ENCODE measurements around the gene CHN2.

Gene CHN2

DNA sequence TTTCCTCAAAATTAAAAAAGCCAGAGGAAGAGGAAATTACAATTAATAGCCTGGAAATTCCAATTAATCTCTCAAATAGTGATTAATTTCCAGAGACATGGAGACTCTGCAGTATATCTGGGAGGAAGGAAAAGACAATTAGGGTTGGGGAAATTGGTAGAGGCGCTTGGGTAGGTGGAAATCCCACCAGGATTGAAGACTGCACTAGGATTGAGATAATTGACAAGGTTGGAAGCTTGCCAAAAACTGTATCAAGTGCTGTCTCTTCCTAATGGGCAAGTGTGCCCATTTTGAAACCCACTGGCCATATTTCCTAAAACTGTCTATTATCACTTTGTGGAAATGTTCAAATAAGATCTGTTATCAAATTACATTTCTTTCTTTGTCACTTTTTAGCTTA is 21.6 kb downstream of the CHN2 start:
- no peak for DNase-seq (ENCODE audit: extremely low read depth in 1 of 2, low read depth in 1 of 2)

GRCh38 chr7:29217113-29217512 is 22.5 kb downstream of the CHN2 start:
- no peak for DNase-seq (ENCODE audit: extremely low read depth in 1 of 2, low read depth in 1 of 2)

GRCh38 chr7:29224726-29225125 is 30.2 kb downstream of the CHN2 start:
- DNase-seq (ENCODE audit: extremely low read depth in 1 of 2, low read depth in 1 of 2) = no peak

- no peak for DNase-seq (ENCODE audit: extremely low read depth in 1 of 2, low read depth in 1 of 2)
These were observed 33.9 kb downstream of the CHN2 start for GRCh38 chr7:29228289-29229011.

DNA sequence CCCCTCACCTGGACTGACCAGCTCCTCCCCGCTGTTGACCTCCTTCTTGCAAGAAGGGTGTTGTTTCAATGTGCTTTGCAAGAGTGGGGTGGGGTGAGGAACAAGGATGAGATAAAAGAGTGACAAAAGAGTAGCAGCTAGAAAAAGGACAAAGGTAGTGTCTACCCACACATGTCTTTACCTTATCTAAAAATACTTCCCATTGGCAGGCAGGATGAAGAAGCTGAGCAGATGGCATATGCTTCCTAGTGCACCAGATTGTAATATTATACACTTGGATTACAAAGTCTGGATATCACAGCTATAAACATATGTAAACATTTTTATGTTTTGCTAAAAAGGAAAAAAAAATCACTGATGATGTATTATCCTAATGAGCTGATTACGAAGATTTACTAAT is 34.5 kb downstream of the CHN2 start:
- DNase-seq (ENCODE audit: extremely low read depth in 1 of 2, low read depth in 1 of 2) = no peak

- DNase-seq (ENCODE audit: extremely low read depth in 1 of 2, low read depth in 1 of 2) = no peak
These were observed 35.4 kb downstream of the CHN2 start for GRCh38 chr7:29229946-29230345.

DNA sequence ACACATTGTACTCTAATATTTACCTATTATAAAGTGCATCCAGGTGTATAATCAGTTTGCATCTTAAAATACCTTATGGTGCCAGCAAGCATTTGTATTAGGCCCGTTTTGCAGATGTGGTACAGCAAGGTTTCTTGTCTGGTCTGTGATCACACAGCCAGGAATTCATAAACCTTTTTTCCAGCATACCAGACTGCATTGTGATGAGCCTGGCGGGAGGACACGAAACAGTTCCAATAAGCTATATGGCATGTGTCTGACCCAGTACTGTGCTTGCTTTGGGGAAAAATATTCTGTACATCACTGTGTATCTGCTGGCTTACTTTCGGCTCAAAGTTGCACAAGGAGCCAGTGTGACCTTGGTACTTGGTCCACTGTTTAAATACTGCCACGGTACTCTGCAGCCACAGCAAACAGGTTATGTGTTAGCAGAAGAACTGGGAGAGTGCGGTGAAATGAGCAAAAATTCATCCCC is 36.3 kb downstream of the CHN2 start:
- no peak for DNase-seq (ENCODE audit: extremely low read depth in 1 of 2, low read depth in 1 of 2)

DNA sequence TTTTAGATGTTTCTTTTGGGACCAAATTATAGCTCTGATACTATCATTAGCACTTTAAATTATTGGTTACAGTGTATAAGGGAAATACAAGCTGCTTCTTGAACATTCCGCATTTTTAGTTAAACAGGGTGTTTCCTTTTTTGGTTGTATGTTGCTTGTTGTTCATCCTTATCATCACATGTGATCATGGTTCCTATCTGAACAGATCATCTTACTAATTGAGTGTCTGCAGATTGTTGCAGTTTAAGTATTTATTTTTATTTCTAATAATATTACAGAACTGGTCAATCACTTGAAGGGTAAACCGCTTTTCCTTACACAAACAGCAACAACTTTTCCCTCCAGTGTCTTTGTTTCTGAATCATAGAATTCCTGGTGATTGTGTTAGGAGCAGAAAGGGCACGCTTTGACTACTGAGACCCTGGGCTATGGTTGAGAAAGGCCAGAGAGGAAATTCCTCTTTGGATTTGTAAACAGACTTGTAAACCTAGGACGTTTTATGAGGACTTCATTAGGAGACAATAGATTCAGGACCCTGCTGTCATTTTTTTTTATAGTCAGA is 37.2 kb downstream of the CHN2 start:
- no peak for DNase-seq (ENCODE audit: extremely low read depth in 1 of 2, low read depth in 1 of 2)

- no peak for DNase-seq (ENCODE audit: extremely low read depth in 1 of 2, low read depth in 1 of 2)
These were observed 39.9 kb downstream of the CHN2 start for GRCh38 chr7:29234438-29234837.

DNA sequence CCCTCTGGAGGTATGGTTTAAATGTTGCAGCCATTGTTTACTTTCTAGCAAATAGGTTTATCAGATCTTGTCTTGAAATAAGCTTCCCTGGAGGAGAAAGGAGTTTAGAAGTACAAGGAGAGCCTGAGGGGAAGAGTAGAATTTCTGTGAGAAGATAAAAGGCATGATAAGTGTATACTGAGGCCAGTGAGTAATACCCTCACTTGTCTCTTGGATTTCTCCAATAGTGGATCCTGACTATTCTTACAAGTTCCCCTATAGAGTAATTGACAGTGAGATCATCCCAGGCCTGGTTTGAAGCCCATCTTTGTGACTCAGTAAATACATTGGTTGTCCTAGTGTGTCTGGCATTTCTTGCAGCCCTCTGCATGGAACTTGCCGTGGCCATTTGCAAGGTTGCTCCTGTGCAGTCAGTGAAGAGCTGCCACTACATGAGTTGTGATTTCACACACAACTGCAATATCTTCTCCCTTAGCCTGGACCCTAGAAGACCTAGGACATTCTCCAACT is 41.6 kb downstream of the CHN2 start:
- DNase-seq (ENCODE audit: extremely low read depth in 1 of 2, low read depth in 1 of 2) = no peak

- DNase-seq (ENCODE audit: extremely low read depth in 1 of 2, low read depth in 1 of 2) = no peak
These were observed 42.1 kb downstream of the CHN2 start for GRCh38 chr7:29236649-29237048.

DNA sequence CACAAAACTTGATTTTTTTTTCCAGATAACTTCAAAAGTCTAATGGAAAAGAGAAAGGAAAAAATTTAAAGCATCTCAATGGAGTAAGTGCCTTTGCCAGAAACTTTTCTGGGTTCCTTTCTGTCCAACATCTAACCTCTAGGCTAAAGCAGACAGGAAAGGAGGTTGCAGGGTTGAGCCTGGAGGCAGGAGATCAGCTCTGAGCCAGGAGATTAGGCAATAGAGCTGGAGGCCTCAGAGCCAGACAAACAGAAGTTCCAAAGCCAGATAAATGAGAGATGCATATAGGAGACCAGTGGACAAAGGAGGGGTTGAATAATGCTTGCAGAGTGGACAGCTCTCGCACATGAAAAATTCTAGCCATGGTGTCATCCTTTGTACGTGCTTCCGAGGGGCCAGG is 42.9 kb downstream of the CHN2 start:
- DNase-seq (ENCODE audit: extremely low read depth in 1 of 2, low read depth in 1 of 2) = no peak

GRCh38 chr7:29239638-29240037 is 45.1 kb downstream of the CHN2 start:
- no peak for DNase-seq (ENCODE audit: extremely low read depth in 1 of 2, low read depth in 1 of 2)

GRCh38 chr7:29242265-29242664 is 47.7 kb downstream of the CHN2 start:
- no peak for DNase-seq (ENCODE audit: extremely low read depth in 1 of 2, low read depth in 1 of 2)

DNA sequence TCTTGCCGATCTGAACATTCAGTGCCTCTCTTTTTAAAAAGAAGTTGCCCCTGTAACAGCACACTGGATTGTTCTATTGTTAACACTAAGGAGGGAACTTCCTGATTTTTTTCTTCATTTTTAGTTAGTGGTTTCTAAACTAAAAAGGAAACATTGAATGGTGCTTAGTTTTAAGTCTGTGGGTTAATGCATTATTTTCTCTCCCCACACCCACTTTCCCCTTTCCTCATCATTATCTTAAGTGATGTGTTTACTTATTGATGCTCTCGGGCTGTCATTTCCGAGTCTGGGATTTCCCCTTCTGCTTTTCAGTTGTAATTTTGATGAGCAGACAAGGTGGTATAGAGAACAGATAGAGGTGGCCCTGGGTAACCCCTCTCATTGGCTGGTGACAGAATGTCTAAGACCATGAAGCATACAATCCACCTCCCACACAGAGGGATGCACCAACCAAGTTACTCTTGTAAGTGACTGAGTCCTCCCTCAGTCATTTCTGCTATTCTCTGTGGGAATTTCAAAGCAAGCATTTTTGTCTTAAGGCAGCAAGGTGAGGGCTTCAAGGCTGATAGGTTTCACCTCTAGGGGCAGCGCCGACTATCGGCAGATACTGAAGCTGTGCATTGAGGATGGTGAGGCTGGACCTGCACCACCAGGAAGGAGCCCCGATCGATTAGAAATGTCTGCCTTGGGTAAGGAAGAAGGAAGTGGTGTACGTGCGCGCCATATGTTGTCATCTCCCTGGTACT is 49.5 kb downstream of the CHN2 start:
- DNase-seq (ENCODE audit: extremely low read depth in 1 of 2, low read depth in 1 of 2) = no peak

- DNase-seq (ENCODE audit: extremely low read depth in 1 of 2, low read depth in 1 of 2) = no peak
These were observed 52.8 kb downstream of the CHN2 start for GRCh38 chr7:29247224-29247962.

- no peak for DNase-seq (ENCODE audit: extremely low read depth in 1 of 2, low read depth in 1 of 2)
These were observed 53.3 kb downstream of the CHN2 start for GRCh38 chr7:29247963-29248236.

GRCh38 chr7:29248713-29249382 is 54.3 kb downstream of the CHN2 start:
- no peak for DNase-seq (ENCODE audit: extremely low read depth in 1 of 2, low read depth in 1 of 2)

DNA sequence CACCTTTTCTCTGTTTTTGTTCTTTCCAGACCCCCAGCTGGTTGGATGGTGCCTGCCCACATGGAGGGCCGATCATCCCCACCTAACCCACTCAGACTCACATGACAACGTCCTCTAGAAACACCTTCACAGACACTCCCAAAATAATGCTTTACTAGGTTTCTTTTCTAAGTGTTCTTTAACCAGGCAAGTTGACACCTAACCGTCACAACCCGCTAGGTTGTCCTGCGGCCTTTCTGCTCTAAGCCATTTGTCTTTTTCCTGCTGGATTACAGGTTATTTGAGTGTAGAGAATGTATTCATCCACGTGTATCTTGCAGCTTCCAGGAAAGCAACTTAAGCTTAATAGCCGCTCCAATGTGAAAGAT is 54.8 kb downstream of the CHN2 start:
- DNase-seq (ENCODE audit: extremely low read depth in 1 of 2, low read depth in 1 of 2) = no peak

DNA sequence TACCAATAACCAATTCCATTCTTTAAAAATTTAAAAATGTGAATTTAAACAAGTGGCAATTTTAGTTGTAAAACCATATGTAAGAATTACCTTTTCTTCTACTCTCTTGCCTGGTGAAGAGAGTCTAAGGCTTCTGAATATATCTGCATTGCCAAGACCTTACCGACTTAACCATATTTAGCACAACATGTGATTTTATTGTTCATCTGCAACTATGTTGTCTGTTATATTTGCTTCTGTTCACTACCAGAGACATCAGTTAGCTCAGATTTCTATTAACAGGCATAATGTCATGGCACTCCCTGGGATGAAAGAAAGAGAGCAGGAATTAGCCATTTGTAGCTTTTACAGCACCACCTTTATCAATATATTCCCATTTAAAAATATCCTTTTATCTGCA is 55.3 kb downstream of the CHN2 start:
- DNase-seq (ENCODE audit: extremely low read depth in 1 of 2, low read depth in 1 of 2) = no peak

GRCh38 chr7:29253225-29253624 is 58.6 kb downstream of the CHN2 start:
- DNase-seq (ENCODE audit: extremely low read depth in 1 of 2, low read depth in 1 of 2) = no peak
